MM.1S (cell line): ENCODE measurements around the gene RASSF3.

Source experiments
- EZH2 ChIP-seq: fragments of 300-600 bp; sonication (generic); optimal IDR thresholded peaks from 2 replicates; pipeline ENCODE3; 2017; ENCODE audit warnings: low read depth, mild to moderate bottlenecking, antibody characterized with exemption, low read length, mixed read lengths
- TF ChIP-seq, protein P1 (sequence below): fragments of 300-600 bp; sonication (generic); IDR thresholded peaks from 2 replicates; pipeline ENCODE4 v1.5.1; 2016; ENCODE audit warnings: antibody characterized with exemption, low read length, mixed read lengths

DNA sequence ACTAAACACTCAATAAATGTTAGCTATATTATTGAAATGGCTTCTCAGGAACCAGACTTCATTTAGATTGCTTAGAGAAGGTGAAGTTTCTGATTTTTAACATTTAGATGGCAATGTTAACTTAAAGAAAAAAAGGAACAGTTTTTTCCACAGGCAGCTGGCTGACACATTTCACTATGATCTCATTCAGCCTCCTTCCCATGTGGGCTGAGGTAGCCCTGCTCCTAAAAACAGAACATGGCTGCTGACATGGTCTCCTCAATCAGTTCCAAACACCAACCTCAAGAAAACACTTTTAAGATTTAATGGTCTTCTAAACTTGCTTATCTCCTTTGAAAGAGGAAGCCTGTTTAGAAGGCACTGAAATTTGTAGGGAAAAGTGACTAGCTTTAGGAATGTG, 125.1 kb downstream of the RASSF3 start:
- no peak for TF ChIP-seq EZH2
- TF ChIP-seq, protein P1, sequence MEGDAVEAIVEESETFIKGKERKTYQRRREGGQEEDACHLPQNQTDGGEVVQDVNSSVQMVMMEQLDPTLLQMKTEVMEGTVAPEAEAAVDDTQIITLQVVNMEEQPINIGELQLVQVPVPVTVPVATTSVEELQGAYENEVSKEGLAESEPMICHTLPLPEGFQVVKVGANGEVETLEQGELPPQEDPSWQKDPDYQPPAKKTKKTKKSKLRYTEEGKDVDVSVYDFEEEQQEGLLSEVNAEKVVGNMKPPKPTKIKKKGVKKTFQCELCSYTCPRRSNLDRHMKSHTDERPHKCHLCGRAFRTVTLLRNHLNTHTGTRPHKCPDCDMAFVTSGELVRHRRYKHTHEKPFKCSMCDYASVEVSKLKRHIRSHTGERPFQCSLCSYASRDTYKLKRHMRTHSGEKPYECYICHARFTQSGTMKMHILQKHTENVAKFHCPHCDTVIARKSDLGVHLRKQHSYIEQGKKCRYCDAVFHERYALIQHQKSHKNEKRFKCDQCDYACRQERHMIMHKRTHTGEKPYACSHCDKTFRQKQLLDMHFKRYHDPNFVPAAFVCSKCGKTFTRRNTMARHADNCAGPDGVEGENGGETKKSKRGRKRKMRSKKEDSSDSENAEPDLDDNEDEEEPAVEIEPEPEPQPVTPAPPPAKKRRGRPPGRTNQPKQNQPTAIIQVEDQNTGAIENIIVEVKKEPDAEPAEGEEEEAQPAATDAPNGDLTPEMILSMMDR: no peak
